GM18858 (cell line): ENCODE results near the gene DPP8.
"Not testable (repeated sequence)": the region's sequence is repeated elsewhere in the genome, so short reads cannot be mapped to it uniquely, and the experiment has no call there.

Experiments used
- ATAC-seq: cut with Tn5 transposase; IDR thresholded peaks from one replicate; pipeline ENCODE4 v1.9.1; 2021; ENCODE audit not compliant: unreplicated experiment

The DPP8 gene

DNA sequence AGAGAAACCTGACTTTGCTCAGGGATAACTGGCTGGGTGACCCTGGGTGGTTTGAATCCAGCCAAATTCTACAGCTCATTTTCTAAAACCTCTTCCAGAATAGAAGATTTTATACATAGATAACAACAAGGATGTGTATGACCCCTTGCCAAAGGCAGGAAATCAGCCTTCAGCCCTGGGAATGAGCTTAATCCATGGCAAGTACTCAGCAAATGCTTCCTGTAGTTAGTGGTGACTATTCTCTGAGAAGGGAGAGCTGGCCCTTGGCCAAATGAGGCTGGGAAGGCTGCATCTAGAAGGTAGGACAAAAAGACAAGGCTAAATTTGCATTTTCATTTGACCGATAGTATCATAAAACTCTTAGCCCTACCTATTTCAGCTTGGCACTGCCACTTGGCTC lies 8.1 kb upstream of the DPP8 start:
- no peak for ATAC-seq

DNA sequence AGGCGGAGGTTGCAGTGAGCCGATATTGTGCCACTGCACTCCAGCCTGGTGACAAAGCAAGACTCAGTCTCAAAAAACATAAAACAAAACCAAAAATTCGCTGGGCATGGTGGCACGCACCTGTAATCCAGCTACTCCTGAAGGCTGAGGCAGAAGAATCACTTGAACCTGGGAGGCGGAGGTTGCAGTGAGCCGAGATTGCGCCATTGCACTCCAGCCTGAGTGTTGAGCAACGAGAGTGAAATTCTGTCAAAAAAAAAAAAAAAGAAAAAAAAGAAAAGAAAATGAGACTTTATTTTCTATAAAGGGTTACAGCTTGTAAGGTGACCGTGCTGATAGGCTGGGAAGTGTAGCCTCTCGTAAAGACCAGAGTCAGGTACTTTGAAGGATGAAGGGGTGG lies 6.7 kb upstream of the DPP8 start:
- ATAC-seq: no peak

DNA sequence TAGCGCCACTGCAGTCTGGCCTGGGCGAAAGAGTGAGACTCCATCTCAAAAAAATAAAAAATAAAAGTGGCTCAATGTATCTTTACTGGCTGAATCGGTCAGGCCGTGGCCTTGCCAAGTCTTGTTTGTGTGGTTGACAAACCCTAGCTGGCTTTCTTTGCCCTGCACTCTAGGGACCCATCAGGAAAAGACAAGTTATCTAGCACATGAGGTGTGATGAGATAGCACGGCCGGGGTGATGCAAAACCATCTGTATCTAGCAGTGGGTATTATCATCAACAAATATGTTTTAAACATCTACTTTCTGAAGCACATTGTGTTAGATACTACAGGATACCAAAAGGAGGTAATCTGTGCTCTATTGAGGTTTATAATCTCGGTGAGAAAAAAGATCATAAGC lies 3.9 kb upstream of the DPP8 start:
- ATAC-seq: no peak

DNA sequence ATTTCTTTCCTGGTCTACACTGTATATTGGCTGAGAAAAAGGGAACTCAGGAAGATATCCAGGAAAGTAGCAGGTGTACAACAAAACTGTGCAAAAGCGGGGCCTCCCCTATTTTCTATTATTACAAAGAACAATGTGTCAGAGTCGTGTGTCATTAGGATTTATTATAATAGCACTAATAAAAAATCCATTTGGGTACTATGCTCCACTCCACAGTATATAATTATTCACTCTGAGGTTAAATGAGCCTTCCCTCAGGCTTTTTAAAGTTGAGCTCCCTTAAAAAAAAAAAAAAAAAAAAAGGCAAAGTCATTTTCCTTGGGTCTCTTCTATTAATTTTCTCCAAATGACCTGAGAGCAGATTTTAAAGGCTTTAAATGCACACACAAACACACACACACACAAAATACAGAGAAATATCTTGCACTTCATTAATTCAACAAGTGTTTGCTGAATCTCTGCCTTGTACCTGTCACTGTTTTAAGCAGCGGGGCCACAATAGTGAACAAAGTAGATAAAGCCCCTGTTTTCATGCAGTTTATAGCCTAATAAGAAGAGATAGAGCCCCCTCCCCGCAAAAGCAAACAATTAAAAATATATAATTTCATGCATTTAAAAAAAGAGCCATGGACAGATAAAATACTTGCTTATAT lies 1.3 kb upstream of the DPP8 start:
- no peak for ATAC-seq

DNA sequence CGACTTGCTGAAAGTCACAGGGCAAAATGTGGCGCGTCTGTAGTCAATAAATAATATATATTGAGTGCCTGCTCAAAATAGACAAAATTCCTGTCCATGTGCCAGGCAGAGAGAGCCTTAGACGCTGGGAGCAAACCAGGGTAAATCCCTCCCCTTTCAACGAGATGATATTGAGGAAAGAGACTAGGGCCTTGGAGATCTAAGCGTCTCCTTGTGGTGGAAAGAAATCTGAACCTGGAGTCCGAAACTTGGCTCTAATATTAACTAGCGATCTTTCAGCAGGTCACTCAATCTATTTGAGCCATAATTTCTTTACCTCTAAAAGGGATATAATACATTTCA lies 348 bp upstream of the DPP8 start:
- no peak for ATAC-seq

DNA sequence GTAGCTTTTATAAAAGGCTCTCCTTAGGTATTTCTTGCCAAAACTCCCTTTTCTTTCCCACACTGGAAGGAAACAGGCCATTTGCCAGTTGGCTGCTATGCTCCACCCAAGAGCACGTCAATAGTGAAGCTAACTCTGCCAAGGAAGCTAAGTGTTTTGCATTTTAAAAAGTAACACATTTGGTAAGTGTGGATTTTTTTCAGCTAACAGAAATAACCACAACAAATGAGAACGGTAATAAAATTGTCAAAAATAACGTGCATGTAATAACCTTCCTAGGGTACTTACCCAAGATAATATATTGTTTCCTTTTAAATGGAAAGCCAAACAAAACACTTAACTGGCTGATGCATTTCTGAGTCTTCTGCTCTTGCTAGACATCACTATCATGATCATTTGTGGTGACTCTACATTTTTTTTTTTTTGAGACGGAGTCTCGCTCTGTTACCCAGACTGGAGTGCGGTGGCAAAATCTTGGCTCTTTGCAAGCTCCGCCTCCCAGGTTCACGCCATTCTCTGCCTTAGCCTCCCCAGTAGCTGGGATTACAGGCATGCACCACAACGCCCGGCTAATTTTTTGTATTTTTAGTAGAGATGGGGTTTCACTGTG lies 4.6 kb downstream of the DPP8 start:
- ATAC-seq: no peak

DNA sequence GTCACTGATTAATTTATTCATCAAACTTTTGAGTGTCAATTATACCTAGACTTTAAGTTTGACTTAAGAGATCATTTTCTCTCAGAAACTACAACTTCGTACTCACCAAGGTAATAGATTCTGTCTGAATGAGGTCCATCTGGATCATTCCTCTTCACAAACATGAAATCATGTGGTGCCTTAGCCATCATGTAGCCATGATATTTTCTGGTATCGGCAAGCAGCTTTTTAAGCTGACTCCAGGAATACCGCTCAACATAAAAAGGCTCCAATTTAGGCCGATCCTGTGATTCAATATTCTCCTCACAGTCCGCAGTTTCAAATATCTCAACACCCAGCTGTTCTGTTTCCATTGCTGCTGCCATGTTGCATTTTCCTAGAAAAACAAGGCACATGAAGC lies 5.3 kb downstream of the DPP8 start:
- ATAC-seq: no peak

DNA sequence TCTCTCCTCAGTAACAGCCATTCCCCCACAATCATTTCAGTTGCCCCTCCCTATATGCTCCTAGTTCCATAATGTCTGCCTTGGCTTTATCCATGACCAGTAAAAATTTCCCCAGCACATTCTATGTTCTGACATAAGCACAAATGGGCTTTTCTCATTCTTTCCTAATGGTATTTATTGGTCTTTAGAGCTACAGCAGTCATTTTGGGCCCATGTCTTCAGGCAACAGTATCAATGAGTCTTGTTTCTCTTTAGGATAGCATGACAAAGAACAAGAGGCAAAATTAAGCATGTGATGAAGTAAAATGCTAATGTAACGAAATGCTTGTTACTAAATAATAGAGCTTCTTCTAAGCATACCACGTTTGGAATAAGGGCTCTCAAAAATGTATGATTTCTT lies 8.2 kb downstream of the DPP8 start:
- ATAC-seq: no peak

DNA sequence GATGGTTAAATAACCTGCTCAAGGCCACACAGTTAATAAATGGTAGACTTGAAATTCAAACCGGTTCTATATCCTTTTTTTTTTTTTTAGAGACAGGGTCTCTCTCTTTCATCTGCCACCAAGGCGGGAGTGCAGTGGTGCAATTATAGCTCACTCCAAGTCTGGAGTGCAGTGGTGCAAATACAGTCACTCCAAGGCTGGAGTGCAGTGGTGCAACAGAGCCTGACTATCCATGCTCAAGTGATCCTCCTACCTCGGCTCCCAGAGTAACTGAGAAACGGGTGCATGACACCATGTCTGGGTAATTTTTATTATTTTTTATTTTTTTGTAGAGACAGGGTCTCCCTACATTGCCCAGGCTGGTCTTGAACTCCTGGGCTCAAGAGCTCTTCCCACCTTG lies 23.4 kb downstream of the DPP8 start:
- no peak for ATAC-seq

DNA sequence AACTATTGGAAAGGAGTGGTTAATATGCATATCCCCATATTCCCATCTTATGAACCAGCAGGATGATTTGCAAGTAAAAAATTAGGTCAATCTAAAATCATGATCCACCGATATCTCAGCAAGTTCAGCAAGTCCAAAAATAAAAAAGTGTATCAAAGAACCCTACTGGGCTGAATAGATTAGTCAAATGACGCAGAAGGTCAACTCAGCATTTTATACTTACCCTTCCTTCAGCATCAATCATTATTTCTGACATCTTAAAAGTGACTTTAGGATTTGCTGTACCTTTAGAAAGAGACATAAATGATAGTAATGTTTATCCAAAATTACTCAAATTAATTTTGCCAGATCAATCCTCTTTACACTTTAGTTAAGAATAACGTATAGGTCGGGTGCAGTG lies 32.6 kb downstream of the DPP8 start:
- no peak for ATAC-seq

DNA sequence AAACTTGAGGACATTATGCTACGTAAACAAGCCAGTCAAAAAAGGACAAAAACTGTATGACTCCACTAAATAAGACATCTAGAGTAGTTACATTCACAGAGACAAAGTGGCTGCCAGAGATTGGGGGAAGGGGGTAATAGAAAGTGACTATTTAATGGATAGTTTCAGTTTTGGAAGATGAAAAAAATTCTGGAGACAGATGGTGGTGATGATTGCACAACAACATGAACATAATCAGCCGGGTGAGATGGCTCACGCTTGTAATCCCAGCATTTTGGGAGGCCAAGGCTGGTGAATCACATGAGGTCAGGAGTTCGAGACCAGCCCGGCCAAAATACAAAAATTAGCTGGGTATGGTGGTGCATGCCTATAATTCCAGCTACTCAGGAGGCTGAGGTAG lies 40.6 kb downstream of the DPP8 start:
- ATAC-seq: no peak

DNA sequence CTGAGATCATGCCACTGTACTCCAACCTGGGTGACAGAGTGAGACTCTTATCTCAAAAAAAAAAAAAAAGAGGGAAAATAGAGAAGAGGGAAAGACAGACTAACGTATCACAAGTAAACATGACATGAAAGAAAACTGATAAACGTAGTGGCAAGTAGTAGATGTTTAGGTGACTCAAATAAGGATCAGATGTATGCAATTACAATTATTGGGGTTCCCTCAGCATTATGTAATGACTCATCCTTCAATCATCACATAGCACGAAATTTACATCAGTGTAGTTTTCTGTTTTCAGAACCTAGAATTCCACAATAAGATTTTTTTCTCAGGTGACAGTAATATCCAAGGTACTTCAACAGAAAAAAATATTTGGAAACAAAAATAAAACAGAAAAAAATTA lies 46.6 kb downstream of the DPP8 start:
- no peak for ATAC-seq

DNA sequence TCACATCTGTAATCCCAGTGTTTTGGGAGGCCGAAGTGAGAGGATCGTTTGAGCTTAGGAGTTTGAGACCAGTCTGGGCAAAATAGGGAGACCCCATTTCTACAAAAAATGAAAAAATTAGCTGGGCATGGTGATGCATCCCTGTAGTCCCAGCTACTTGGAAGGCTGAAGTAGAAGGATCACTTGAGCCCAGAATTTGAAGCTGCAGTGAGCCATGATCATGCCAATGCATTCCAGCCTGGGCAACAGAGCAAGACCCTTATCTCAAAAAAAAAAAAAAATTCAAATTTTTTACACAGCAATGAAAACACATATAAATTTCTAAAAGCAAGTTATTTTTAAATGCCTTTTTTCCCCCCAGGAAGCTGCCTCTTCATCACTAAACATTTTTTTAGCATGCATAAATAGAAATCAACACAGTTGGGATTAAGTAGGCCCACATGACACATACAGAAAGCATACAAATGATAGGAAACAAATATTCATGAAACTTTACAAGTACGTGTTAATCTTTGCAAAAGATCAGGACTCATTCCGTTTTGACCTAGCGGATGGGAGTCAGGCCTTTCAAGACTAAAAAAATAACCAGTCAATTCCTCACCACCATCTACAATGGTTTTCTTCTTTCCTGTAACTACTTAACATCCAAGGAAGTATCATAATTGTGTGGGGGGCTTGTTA lies 49.1 kb downstream of the DPP8 start:
- ATAC-seq: no peak

DNA sequence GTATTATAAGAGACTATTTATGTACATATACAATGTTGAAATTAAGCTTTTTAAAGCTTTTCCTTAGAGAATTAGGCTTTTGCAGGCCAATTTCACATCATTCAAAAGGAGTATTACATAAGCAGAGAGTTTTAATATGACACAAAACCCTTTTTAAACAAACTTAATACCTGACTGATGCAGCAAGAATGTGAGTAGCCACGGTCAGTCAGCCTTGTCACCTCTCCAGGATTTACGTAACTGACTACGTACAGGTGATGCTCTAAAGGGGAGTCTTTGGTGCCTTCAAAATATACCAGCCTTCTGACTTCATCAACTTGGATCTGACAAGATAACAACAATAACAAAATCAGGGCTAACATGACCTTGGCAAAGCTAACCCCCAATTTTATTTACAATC lies 50.6 kb downstream of the DPP8 start:
- no peak for ATAC-seq

DNA sequence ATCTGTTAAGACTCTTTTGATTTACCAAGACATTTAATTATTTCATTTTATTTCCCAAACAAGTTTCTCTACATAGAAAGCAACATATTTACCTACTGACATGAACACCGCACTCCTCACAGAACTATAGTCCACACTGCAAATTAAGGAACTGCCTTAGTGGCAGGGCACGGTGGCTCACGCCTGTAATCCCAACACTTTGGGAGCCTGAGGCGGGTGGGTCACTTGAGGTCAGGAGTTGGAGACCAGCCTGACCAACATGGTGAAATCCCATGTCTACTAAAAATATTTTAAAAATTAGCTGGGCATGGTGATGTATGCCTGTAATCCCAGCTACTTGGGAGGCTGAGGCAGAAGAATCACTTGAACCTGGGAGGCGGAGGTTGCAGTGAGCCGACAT lies 54.4 kb downstream of the DPP8 start:
- ATAC-seq: not testable (repeated sequence)

DNA sequence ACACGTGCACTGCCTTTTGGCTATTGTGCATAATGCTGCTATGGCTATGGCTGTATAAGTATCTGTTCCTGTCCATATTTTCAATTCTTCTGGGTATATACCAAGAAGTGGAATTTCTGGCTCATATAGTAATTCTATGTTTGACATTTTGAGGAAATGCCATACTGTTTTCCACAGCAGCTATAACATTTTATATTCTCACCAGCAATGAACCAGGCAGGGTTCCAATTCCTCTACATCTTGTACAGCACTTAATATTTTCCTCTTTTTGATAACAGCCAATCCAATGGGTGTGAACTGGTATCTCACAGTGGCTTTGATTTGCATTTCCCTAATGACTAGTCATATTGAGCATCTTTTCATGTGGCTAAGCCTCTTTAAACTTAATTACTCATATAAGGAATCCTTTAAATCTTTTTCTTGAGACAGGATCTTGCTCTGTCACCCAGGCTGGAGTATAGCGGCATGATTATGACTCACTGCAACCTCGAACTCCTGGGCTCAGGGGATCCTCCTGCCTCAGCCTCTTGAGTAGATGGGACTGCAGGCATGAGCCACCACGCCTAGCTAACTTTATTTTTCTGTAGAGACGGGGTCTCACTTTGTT lies 56.6 kb downstream of the DPP8 start:
- ATAC-seq: no peak

DNA sequence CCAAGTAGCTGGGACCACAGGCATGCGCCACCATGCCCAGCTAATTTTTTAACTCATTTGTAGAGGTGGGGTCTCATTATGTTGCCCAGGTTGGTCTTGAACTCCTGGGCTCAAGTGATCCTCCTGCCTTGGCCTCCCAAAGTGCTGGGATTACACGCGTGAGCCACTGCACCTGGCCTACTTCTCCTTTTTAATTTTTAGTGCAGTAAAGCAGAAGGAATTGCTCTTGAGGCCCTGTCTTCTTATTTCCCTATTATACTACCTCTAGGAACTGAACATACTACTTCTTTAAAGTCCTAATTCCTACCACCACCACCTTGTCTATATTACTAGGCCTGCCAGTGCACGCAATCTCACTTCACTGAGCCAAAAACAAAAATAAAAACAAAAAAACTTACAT lies 62.2 kb downstream of the DPP8 start:
- ATAC-seq: not testable (repeated sequence)

DNA sequence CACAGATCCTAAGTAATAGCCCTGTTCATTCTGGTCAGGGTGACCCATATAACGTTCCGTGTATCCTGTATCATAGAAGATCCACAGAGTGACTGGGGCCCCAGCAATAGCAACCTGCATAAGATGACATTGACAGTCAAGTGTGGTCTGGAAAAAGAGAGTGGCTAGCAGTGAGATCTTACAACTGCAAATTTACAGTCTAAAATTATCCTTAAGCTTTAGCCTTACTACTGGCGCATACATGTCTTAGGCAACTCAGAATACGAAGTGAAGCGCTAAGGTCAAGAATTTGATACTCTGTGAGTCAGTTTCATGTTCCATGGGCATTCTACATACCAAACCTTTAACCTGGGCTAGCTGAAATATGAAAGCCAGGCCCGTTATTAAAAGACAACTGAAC lies 65.5 kb downstream of the DPP8 start:
- ATAC-seq: no peak

DNA sequence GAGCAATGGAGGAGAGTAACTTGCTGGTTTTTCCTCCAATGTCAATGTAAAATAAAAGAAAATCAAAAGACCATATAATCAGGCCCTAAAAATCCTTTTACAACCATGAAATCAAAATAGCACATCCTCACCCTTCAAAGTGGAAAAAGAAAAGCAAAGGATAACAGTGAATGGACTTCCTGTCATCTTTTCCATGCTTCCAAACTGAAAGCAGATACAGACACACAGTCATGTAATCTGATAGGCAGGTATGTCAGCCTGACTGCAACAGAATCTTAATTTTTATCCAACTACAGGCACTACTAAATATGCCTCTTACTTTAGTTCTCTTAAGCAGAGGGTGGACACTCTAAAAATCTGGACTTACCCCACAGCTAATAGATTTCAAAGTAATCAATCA lies 66.9 kb downstream of the DPP8 start:
- ATAC-seq: no peak

DNA sequence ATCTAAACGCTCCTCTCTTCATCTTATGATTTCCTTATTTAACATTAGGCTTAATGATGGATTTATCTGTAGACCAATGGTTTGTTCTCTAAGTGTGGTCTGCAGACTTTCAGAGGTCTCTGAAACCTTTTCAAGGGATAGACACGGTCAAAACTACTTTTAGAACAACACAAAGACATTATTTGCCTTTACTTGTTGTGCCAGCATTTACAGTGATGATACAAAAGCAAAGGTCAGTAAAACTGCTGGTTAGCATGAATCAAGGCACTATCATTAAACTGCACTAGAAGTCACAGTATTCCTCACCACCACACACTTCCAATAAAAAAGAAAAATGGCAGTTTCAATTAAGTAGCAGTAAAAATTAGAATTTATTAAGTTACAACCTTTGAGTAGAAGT lies 70.3 kb downstream of the DPP8 start:
- ATAC-seq: no peak

DNA sequence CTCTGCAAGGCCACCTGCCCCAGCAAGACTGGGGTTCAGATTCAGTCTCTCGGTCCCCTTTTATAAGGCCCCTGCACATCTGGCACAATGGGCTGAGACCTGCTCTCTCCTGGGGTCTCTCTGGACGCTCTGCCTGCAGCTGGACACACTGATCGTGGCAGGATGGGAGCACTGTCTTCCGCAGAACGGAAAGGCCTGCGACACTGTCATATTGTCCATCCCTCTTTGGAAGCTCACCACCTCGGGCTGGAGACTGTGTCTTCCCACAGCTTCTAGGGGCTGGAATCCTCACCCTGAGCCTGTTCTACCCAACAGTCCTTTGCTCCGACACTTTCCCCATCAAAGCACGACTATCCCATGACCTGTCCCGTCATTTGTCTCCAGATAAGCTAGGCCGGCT lies 83.3 kb downstream of the DPP8 start:
- ATAC-seq: no peak

DNA sequence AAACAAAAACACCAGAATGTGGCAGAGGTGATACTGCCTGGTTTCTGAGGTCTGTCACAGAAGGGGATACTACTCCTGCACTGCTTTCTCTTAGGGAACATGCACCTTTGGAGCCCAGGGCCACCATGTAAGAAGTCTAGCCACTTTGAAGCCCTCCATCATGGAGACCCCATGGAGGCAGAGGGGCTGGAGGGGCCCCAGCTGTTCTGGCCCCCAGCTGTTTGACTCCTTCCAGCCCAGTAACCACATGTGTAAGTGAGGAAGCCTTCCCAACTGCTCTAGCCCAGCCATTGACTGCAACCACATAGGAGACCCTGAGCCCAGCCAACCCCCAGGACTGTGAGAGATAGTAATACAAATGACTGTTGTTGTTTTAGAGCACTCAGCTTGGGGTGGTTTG lies 85.8 kb downstream of the DPP8 start:
- no peak for ATAC-seq
